Gastrocnemius medialis (tissue), 4 donors: Measurements from ENCODE around the gene HTT-AS. TPM values are rescaled to one million over a fixed set of nuclear protein-coding genes. Genes with fewer than 3 reads are reported as not detected.
A peak's percentile ranks its signal among the peaks of the same experiment; 100 is the strongest.

Experiments
- ATAC-seq, 2 donors: fragments of 150-250 bp; one replicate each; pipeline ENCODE4 v1.9.1; 2016
- DNase-seq, 2 donors: peaks; one replicate each; pipeline ENCODE4 v3.0.0-alpha.2; 2019
- H3K27ac ChIP-seq, 4 donors: fragments of 200-600 bp; sonication (generic); 1 replicate in 1 of 4; 2 replicates in 3 of 4; pipeline ENCODE4 v1.5.1; 2016 to 2018; ENCODE audit warnings: mild to moderate bottlenecking in 2 of 4, moderate library complexity in 1 of 4
- H3K27me3 ChIP-seq, 3 donors: fragments of 200-600 bp; sonication (generic) in 2 of 3; 1 replicate in 1 of 3; 2 replicates in 2 of 3; pipeline versions ENCODE4 v1.5.1 to v1.6.0; 2016 to 2019; ENCODE audit warnings: mild to moderate bottlenecking in 1 of 3, moderate library complexity in 1 of 3
- H3K36me3 ChIP-seq, 2 donors: fragments of 200-600 bp; sonication (generic) in 1 of 2; one replicate each; pipeline ENCODE4 v1.5.1; 2017 to 2018
- H3K4me1 ChIP-seq, 2 donors: fragments of 200-600 bp; sonication (generic) in 1 of 2; one replicate each; pipeline ENCODE4 v1.5.1; 2016 to 2017; ENCODE audit warnings: mild to moderate bottlenecking in 2 of 2
- H3K4me3 ChIP-seq, 4 donors: fragments of 200-600 bp; sonication (generic) in 3 of 4; 1 replicate in 1 of 4; 2 replicates in 3 of 4; pipeline ENCODE4 v1.5.1; 2016 to 2019; ENCODE audit warnings: mild to moderate bottlenecking in 2 of 4
- H3K9me3 ChIP-seq, 3 donors: fragments of 200-600 bp; sonication (generic) in 2 of 3; 1 replicate in 1 of 3; 2 replicates in 2 of 3; pipeline ENCODE4 v1.5.1; 2016 to 2019
- CTCF ChIP-seq, 5 experiments: fragments of 450-650 bp in 3 of 5; fragments of 200-600 bp in 2 of 5; sonication (generic) in 2 of 5; IDR thresholded peaks in 4 of 5; conservative IDR thresholded peaks in 1 of 5; 1 replicate in 4 of 5; 2 replicates in 1 of 5; pipeline ENCODE4 v1.5.1; 2016 to 2019; ENCODE audit warnings: antibody characterized with exemption in 5 of 5, mild to moderate bottlenecking in 3 of 5, moderate library complexity in 3 of 5
- POLR2A ChIP-seq, 2 donors: fragments of 450-650 bp; IDR thresholded peaks; one replicate each; pipeline ENCODE4 v1.6.1; 2017; ENCODE audit warnings: antibody characterized with exemption in 2 of 2, mild to moderate bottlenecking in 2 of 2, moderate library complexity in 2 of 2
- in situ Hi-C, 4 donors: fragments of 200-750 bp; cut with MboI; loops; one replicate each; pipeline versions ENCODE4 v1.15.0 to v1.8.0; 2017; ENCODE audit warnings: low sequenced_read_pairs in 4 of 4
- intact Hi-C: fragments of 100-400 bp; cut with DNase I; formaldehyde crosslinking; loops from one replicate; pipeline ENCODE4 v1.15.1; 2023; ENCODE audit warnings: low total_unique reads
- total RNA-seq, 4 donors: library from RNA; depleted of rRNA; stranded (reverse); fragments of >200 nt; gene quantifications; one replicate each; pipeline versions ENCODE4 v1.1.0 to v1.2.3, GENCODE V29; 2016

HTT-AS gene
- total RNA-seq, 4 donors from 2014 or later: not detected

- peaks cover 19 to 36% of the 10 kb centered on the region in 2 donors for H3K4me1 ChIP-seq
- TF ChIP-seq CTCF (IDR thresholded peaks at IDR 0.05 in 4 of 5, conservative IDR thresholded peaks at IDR 0.05 in 1 of 5): no peak
- TF ChIP-seq POLR2A (IDR thresholded peaks at IDR 0.05): no peak
These were observed 3.5 kb upstream of the HTT-AS start for GRCh38 chr4:3077796-3078195.

GRCh38 chr4:3075652-3075981 is 1.3 kb upstream of the HTT-AS start:
- H3K9me3 ChIP-seq: no peaks in the 10 kb centered on the region
- TF ChIP-seq POLR2A (IDR thresholded peaks at IDR 0.05): no peak
- no peak for TF ChIP-seq CTCF (IDR thresholded peaks at IDR 0.05 in 4 of 5, conservative IDR thresholded peaks at IDR 0.05 in 1 of 5)
- peaks cover 19 to 36% of the 10 kb centered on the region in 2 donors for H3K4me1 ChIP-seq
- intact Hi-C loops (loop anchor here (2.0 to 10.0 kb wide), 3 partner anchors 29 to 1491 kb away; partner anchors contain the start of gene RGS12), in situ Hi-C loops (no loop called here)
- peak overlapping the region; percentile 74 to 90 (median 80) for H3K4me3 ChIP-seq
- H3K27ac ChIP-seq: peak overlapping the region; percentile 22 to 100 (median 92)
- H3K27me3 ChIP-seq: no peaks in the 10 kb centered on the region
- ATAC-seq (no peak), DNase-seq (no peak)
- no peaks in the 10 kb centered on the region for H3K36me3 ChIP-seq

More at GRCh38 chr4:3077796-3078195, 3.5 kb upstream of the HTT-AS start:
- Histone ChIP-seq H3K9me3 (no peaks in the 10 kb centered on the region), H3K27me3 (no peaks in the 10 kb centered on the region), H3K36me3 (no peaks in the 10 kb centered on the region), H3K4me3 (no peak overlapping the region), H3K27ac (no peak overlapping the region)
- intact Hi-C loops (loop anchor here (10.0 kb wide), 1 partner anchor 1493 kb away; no protein-coding TSS in a partner anchor), in situ Hi-C loops (no loop called here)
- DNase-seq (no peak), ATAC-seq (no peak)

GRCh38 chr4:3074846-3075651 is 711 bp upstream of the HTT-AS start:
- intact Hi-C loops (loop anchor here (1.0 to 10.0 kb wide), 4 partner anchors 28 to 1490 kb away; partner anchors contain the start of genes GRK4, NOP14 and RGS12), in situ Hi-C loops (no loop called here)
- H3K4me1 ChIP-seq: peaks cover 19 to 36% of the 10 kb centered on the region in 2 donors
- no peaks in the 10 kb centered on the region for H3K27me3 ChIP-seq
- peak overlapping the region; percentile 86 to 100 (median 96) for H3K27ac ChIP-seq
- H3K4me3 ChIP-seq: peak overlapping the region; percentile 74 to 90 (median 80)
- peak in 1 of 2 donors; percentile 23 for DNase-seq
- H3K9me3 ChIP-seq: no peaks in the 10 kb centered on the region
- peak; percentile 13 to 20 for ATAC-seq
- no peaks in the 10 kb centered on the region for H3K36me3 ChIP-seq
- no peak for TF ChIP-seq CTCF (IDR thresholded peaks at IDR 0.05 in 4 of 5, conservative IDR thresholded peaks at IDR 0.05 in 1 of 5)
- TF ChIP-seq POLR2A (IDR thresholded peaks at IDR 0.05): peak in 1 of 2 donors; percentile 37

GRCh38 chr4:3073158-3074077 is 920 bp downstream of the HTT-AS start:
- H3K4me3 ChIP-seq: peak overlapping the region; percentile 74 to 83 (median 76)
- DNase-seq: no peak
- no peaks in the 10 kb centered on the region for H3K36me3 ChIP-seq
- peak in 1 of 2 donors; percentile 2 for ATAC-seq
- no peaks in the 10 kb centered on the region for H3K9me3 ChIP-seq
- intact Hi-C loops (loop anchor here (1.0 to 10.0 kb wide), 4 partner anchors 27 to 1489 kb away; partner anchors contain the start of genes GRK4, NOP14 and RGS12), in situ Hi-C loops (no loop called here)
- peak overlapping the region; percentile 67 to 85 (median 73) for H3K27ac ChIP-seq
- TF ChIP-seq POLR2A (IDR thresholded peaks at IDR 0.05): no peak
- no peak for TF ChIP-seq CTCF (IDR thresholded peaks at IDR 0.05 in 4 of 5, conservative IDR thresholded peaks at IDR 0.05 in 1 of 5)
- H3K27me3 ChIP-seq: no peaks in the 10 kb centered on the region
- peaks cover 19 to 36% of the 10 kb centered on the region in 2 donors for H3K4me1 ChIP-seq
